OCI-LY3 (cell line): ENCODE measurements around the gene PCBD2.

Experiments
- CTCF ChIP-seq: fragments of 200-600, 300-600 bp; sonication (generic); IDR thresholded peaks from 2 replicates; pipeline ENCODE4 v1.5.1; 2014; ENCODE audit warnings: antibody characterized with exemption, low read length, low read depth
- EZH2phosphoT487 ChIP-seq: fragments of 200-600 bp; shearing (Covaris generic); IDR thresholded peaks from 2 replicates; pipeline ENCODE4 v1.6.1; 2018; ENCODE audit warnings: antibody characterized with exemption, mixed run types, low read depth

GRCh38 chr5:134997015-134997414, 92.1 kb downstream of the PCBD2 start:
- no peak for TF ChIP-seq EZH2phosphoT487
- no peak for TF ChIP-seq CTCF
